ENCODE measurements around the gene SGTA.

The SGTA gene

GRCh38 chr19:2758601-2759313 lies 24.3 kb downstream of the SGTA start:
- DNase-seq (ENCODE audit: extremely low read depth, low read depth): no peak

DNA sequence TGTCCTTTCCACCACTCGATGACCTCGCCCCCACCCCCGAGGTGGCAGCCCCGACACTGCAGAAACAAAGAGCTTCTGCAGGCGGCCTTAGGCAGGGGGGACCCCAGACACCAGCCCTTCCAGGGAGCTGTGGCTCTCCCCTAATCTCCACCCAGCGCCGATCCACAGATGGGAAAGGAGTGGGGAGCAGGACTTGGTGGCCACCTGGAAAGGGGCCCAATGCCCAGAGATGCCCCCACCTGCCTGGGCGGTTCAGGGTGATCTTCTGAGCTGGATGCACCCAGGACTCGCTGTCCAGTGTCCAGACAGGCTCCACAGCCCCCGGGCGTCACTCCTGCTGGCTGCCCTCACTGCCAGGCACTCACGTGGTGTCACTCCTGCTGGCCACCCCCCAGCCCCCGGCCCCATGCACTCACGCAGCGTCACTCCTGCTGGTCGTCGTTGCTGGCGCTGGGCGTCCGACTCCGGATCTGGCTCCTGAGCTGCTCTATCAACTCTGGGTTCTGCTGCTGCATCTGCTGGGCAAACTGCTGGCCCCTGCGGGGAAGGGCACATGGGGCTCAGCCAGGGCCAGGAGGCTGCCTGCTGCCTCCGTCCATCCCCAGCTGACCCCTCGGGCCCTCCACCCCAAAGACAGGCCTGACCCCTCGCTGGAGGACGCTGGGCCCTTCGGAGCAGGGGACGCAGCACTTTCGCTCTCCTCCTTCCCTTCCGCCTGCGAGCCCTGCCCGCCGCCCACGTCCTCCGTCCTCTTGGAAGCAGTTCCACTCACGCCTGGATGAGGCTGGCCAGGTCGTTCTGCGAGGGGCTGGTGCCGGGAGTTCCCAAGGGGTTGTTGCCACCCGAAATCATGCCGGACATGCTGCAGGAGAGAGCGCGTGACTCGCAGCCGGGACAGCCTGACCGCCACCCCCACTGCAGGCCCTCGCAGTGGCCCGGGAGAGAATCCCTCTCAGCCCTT lies 25.9 kb downstream of the SGTA start:
- TF ChIP-seq, protein P1, sequence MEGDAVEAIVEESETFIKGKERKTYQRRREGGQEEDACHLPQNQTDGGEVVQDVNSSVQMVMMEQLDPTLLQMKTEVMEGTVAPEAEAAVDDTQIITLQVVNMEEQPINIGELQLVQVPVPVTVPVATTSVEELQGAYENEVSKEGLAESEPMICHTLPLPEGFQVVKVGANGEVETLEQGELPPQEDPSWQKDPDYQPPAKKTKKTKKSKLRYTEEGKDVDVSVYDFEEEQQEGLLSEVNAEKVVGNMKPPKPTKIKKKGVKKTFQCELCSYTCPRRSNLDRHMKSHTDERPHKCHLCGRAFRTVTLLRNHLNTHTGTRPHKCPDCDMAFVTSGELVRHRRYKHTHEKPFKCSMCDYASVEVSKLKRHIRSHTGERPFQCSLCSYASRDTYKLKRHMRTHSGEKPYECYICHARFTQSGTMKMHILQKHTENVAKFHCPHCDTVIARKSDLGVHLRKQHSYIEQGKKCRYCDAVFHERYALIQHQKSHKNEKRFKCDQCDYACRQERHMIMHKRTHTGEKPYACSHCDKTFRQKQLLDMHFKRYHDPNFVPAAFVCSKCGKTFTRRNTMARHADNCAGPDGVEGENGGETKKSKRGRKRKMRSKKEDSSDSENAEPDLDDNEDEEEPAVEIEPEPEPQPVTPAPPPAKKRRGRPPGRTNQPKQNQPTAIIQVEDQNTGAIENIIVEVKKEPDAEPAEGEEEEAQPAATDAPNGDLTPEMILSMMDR (IDR thresholded peaks at IDR 0.05; ENCODE audit: low read depth, low read length): no peak
- no peak for DNase-seq (ENCODE audit: extremely low read depth, low read depth)

More at GRCh38 chr19:2758601-2759313, 24.3 kb downstream of the SGTA start:
- TF ChIP-seq, protein P1 (IDR thresholded peaks at IDR 0.05; ENCODE audit: low read depth, low read length): no peak

DNA sequence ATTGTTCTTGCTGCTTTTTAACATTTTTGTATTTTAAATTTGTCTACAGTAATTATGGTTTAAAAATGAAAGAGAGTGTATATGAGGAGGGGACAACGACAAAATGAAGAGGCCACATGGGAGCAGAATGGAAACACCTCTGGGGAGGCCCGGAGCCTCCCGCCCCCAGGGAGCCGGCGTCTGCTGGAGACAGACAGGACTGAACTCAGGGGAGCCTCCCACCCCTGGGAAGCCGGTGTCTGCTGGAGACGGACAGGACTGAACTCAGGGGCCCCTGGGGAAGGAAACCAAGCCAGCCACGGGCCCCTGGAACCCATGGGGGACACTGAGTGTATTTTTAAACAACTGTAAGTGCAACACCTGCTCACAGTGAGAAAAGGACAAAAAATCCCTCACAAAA lies 26.6 kb downstream of the SGTA start:
- TF ChIP-seq, protein P1 (IDR thresholded peaks at IDR 0.05; ENCODE audit: low read depth, low read length): no peak
- DNase-seq (ENCODE audit: extremely low read depth, low read depth): no peak

DNA sequence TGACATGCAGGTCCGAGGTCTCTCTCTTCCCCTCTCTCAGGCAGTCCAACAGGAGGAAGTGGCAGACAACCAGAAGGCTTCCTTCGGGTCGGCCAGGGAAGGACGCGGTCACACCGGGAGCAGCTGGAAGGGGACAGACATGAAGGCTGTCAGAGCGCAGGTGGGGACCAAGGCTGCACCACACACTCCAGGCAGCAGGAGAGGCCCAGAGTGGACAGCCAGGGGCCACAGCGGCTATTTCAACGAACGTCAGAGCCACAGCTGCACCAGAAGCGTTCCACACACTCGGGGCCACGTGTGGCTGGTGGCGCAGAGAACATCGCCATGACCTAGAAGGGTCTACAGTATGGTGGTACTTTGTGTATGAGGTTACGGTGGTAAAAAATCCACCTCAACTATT lies 27.3 kb downstream of the SGTA start:
- no peak for DNase-seq (ENCODE audit: extremely low read depth, low read depth)
- TF ChIP-seq, protein P1 (IDR thresholded peaks at IDR 0.05; ENCODE audit: low read depth, low read length): no peak

DNA sequence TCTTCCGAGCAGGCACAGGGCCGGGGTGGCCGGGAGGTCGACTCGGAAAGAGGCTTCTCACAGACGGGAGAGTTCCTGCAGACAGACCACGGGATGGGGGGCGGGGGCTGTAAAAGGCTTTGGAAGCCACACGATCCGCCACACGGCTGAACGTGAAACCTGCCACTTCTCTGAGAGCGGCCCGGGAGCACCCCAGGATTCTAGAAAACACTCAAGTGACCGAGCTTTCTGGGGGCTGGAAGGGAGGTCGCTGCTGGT lies 27.7 kb downstream of the SGTA start:
- TF ChIP-seq, protein P1 (IDR thresholded peaks at IDR 0.05; ENCODE audit: low read depth, low read length): no peak
- DNase-seq (ENCODE audit: extremely low read depth, low read depth): no peak

GRCh38 chr19:2754659-2755447 lies 28.2 kb downstream of the SGTA start:
- TF ChIP-seq, protein P1 (IDR thresholded peaks at IDR 0.05; ENCODE audit: low read depth, low read length): no peak
- DNase-seq (ENCODE audit: extremely low read depth, low read depth): no peak

All from AG09319 (cell line).